HepG2 (cell line): ENCODE results near the gene GPAT3. TPM values are rescaled to one million over a fixed set of nuclear protein-coding genes. Genes with fewer than 3 reads are reported as not detected.

Source experiments
- ATAC-seq: fragments of 200-7000 bp; cut with Tn5 transposase; 3 replicates; pipeline ENCODE4 v1.9.1; 2020; ENCODE audit warnings: mild to moderate bottlenecking, moderate library complexity
- BruUV-seq: library from RNA; stranded (reverse); fragments of 400-500 nt; replicated peaks from 2 replicates; lab custom pipeline; 2021; lab: Mats Ljungman, UMichigan
- CTCF ChIA-PET: fragments of 300-600 bp; formaldehyde crosslinking; extraction: SDS; loops from one replicate; lab custom pipeline; 2021; ENCODE audit warnings: low total read pairs, inconsistent platforms, low intra/inter-chr PET ratio; lab: Yijun Ruan, JAX
- POLR2A ChIA-PET: fragments of 350-600 bp; sonication (Branson Sonifier 250); formaldehyde crosslinking; loops from one replicate; lab custom pipeline; 2020; ENCODE audit warnings: antibody characterized with exemption, inconsistent platforms; lab: Yijun Ruan, JAX
- DNase-seq: peaks from one replicate; pipeline ENCODE4 v3.0.0-alpha.2; 2015; ENCODE audit warnings: low spot score
- FAIRE-seq: peaks from 3 replicates; lab custom pipeline; 2011; peaks lifted over from hg19 to GRCh38; lab: Jason Lieb, UNC
- H2AFZ ChIP-seq: one replicate; pipeline ENCODE4 v1.6.1; 2011; ENCODE audit warnings: low read length, inconsistent platforms
- H3K27ac ChIP-seq: fragments of 300-600 bp; 3 replicates; pipeline ENCODE4 v1.8.0; 2011; ENCODE audit warnings: mixed run types, mild to moderate bottlenecking, mixed read lengths, low read length, inconsistent platforms; ENCODE audit not compliant: insufficient read depth; ENCODE audit errors: extremely low read length
- H3K27me3 ChIP-seq, 2 experiments: fragments of 200-600 bp in 1 of 2; 2 replicates in 1 of 2; 3 replicates in 1 of 2; pipeline versions ENCODE4 v1.6.0 to v1.8.0; 2011; ENCODE audit warnings: low read length in 2 of 2, mild to moderate bottlenecking in 2 of 2, moderate library complexity in 2 of 2, inconsistent platforms in 1 of 2; ENCODE audit not compliant: insufficient read depth in 2 of 2, control insufficient read depth in 1 of 2
- H3K36me3 ChIP-seq, 2 experiments: fragments of 200-600 bp in 1 of 2; replicated peaks in 1 of 2; 2 replicates in 1 of 2; 3 replicates in 1 of 2; pipeline versions ENCODE4 v1.5.1 to v1.8.0; 2011; ENCODE audit warnings: low read length in 2 of 2, inconsistent platforms in 1 of 2; ENCODE audit not compliant: insufficient read depth in 2 of 2, control insufficient read depth in 1 of 2
- H3K4me1 ChIP-seq: 2 replicates; pipeline ENCODE4 v1.5.1; 2012; ENCODE audit warnings: low read length, inconsistent platforms; ENCODE audit not compliant: insufficient read depth
- H3K4me2 ChIP-seq: 2 replicates; pipeline ENCODE4 v1.6.0; 2011; ENCODE audit warnings: low read depth, low read length, inconsistent platforms
- H3K4me3 ChIP-seq, 3 experiments: fragments of 200-600 bp in 1 of 3; sonication (generic), shearing (Covaris generic) in 1 of 3; replicated peaks in 1 of 3; 2 replicates each; pipeline ENCODE4 v1.5.1; 2011 to 2016; ENCODE audit warnings: low read length in 3 of 3, inconsistent platforms in 2 of 3, low read depth in 2 of 3, mild to moderate bottlenecking in 2 of 3, control low read depth in 1 of 3, mixed read lengths in 1 of 3; ENCODE audit not compliant: insufficient read depth in 1 of 3
- H3K79me2 ChIP-seq: one replicate; pipeline ENCODE4 v1.6.1; 2011; ENCODE audit warnings: low read length, inconsistent platforms; ENCODE audit not compliant: insufficient read depth
- H3K9ac ChIP-seq: 2 replicates; pipeline ENCODE4 v1.6.0; 2011; ENCODE audit warnings: mild to moderate bottlenecking, low read depth, low read length, inconsistent platforms; ENCODE audit not compliant: insufficient read depth
- H3K9me3 ChIP-seq: 2 replicates; pipeline ENCODE4 v1.5.1; 2012; ENCODE audit warnings: mild to moderate bottlenecking, low read length
- H4K20me1 ChIP-seq: 2 replicates; pipeline ENCODE4 v1.6.0; 2011; ENCODE audit warnings: inconsistent platforms, mild to moderate bottlenecking, low read length, moderate library complexity; ENCODE audit not compliant: insufficient read depth
- EED ChIP-seq: sonication (generic); formaldehyde crosslinking; IDR thresholded peaks from 2 replicates; pipeline ENCODE4 v1.5.0; 2020; ENCODE audit warnings: mild to moderate bottlenecking, missing genetic modification reagents
- HNRNPLL ChIP-seq: fragments of 200-400 bp; formaldehyde crosslinking; IDR thresholded peaks from 2 replicates; pipeline ENCODE4 v1.6.1; 2017; ENCODE audit warnings: mild to moderate bottlenecking, low read depth, low read length; ENCODE audit not compliant: poor library complexity, severe bottlenecking
- ISL2 ChIP-seq: sonication (generic); formaldehyde crosslinking; IDR thresholded peaks from 2 replicates; pipeline ENCODE4 v1.5.0; 2020; ENCODE audit warnings: missing genetic modification reagents
- NBN ChIP-seq: fragments of 450-650 bp; conservative IDR thresholded peaks from 2 replicates; pipeline ENCODE4 v1.6.1; 2017
- ONECUT2 ChIP-seq: sonication (generic); formaldehyde crosslinking; IDR thresholded peaks from 2 replicates; pipeline ENCODE4 v1.4.0; 2020; ENCODE audit warnings: missing genetic modification reagents
- SAFB2 ChIP-seq: sonication (generic); formaldehyde crosslinking; IDR thresholded peaks from 2 replicates; pipeline ENCODE4 v1.5.1; 2020; ENCODE audit warnings: missing genetic modification reagents, low read depth, mild to moderate bottlenecking, borderline replicate concordance
- TOPORS ChIP-seq: sonication (generic); formaldehyde crosslinking; IDR thresholded peaks from 2 replicates; pipeline ENCODE4 v1.8.0; 2023; ENCODE audit warnings: mild to moderate bottlenecking, missing genetic modification reagents
- ZKSCAN1 ChIP-seq: fragments of 150-350 bp; IDR thresholded peaks from 2 replicates; pipeline ENCODE4 v1.6.1; 2014; ENCODE audit warnings: low read length
- ZNF124 ChIP-seq: sonication (generic); formaldehyde crosslinking; IDR thresholded peaks from 2 replicates; pipeline ENCODE4 v1.4.0; 2020; ENCODE audit warnings: missing genetic modification reagents
- ZNF276 ChIP-seq: sonication (generic); formaldehyde crosslinking; IDR thresholded peaks from 2 replicates; pipeline ENCODE4 v1.4.0; 2020; ENCODE audit warnings: mild to moderate bottlenecking, low read depth, missing genetic modification reagents
- ZNF672 ChIP-seq: sonication (generic); formaldehyde crosslinking; IDR thresholded peaks from 2 replicates; pipeline ENCODE4 v1.8.1; 2022; ENCODE audit warnings: missing genetic modification reagents
- WGBS: methylation state at CpG from one replicate; pipeline ENCODE4 v1.1.6; 2017; ENCODE audit warnings: low lambda C conversion rate; 5-methylcytosine and 5-hydroxymethylcytosine counted together
- in situ Hi-C: cut with HindIII; loops from 2 replicates; pipeline ENCODE4 v1.10.0; 2017; ENCODE audit warnings: low pct_unique_long_range_greater_than_20kb; ENCODE audit not compliant: extremely low pct_ligation_motif_present
- intact Hi-C: fragments of 100-400 bp; cut with micrococcal nuclease; formaldehyde crosslinking; loops from one replicate; pipeline ENCODE4 v1.10.0; 2022; ENCODE audit not compliant: unreplicated experiment
- polyA plus RNA-seq, 8 experiments: library from polyadenylated mRNA; depleted of rRNA in 3 of 8; stranded (reverse) in 7 of 8; unstranded in 1 of 8; fragments of >200 nt; fragmentation: Illumina TruSeq in 4 of 8; extraction: Trizol in 4 of 8; gene quantifications; 2 replicates each; pipeline versions ENCODE4 v1.2.1 to v1.2.3, GENCODE V29; 2011 to 2016; ENCODE audit warnings: low read depth in 4 of 8, missing spikeins in 1 of 8, mixed read lengths in 1 of 8; ENCODE audit not compliant: insufficient read depth in 1 of 8
- total RNA-seq, 5 experiments: library from RNA; depleted of rRNA; stranded (reverse); fragments of >200 nt; fragmentation: Illumina TruSeq; extraction: Trizol; gene quantifications; 2 replicates each; pipeline ENCODE4 v1.2.3, GENCODE V29; 2016; ENCODE audit warnings: low read depth in 1 of 5
- TF ChIP-seq, protein P1 (sequence below): sonication (generic); formaldehyde crosslinking; IDR thresholded peaks from 2 replicates; pipeline ENCODE4 v1.5.1; 2020; ENCODE audit warnings: mild to moderate bottlenecking, missing genetic modification reagents, borderline replicate concordance
- TF ChIP-seq, protein P2 (sequence below): IDR thresholded peaks from 2 replicates; pipeline ENCODE4 v1.6.1; 2016; ENCODE audit warnings: mild to moderate bottlenecking, missing biosample characterization, missing genetic modification reagents
- TF ChIP-seq, protein P3 (sequence below): sonication (generic); formaldehyde crosslinking; IDR thresholded peaks from 2 replicates; pipeline ENCODE4 v1.4.0; 2020; ENCODE audit warnings: missing genetic modification reagents, low read depth, mild to moderate bottlenecking, borderline replicate concordance

GPAT3 gene
- total and polyA plus RNA-seq, 2 of the 13 experiments (the other 11 are each of a cell fraction or from before 2014, with no cell fraction given) = 2.4 to 2.6 TPM

DNA sequence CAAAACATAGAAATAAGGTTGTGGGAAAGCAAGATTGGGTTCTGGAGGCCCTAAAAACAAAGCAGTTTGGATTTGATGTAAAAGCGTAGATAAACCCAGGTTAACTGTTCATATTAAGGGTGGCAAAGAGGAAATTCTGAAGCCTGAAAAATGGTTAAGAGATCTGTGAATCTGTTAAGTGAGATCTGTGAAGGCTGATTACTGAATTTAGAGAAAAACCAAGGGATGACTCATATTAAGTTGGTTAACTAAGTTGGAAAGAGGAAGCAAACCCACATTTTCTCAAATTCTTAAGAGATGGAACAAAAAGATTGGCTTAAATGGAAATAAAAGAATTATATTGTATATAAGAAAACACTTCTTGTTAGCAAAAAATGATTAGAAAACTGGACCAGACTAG lies 22.8 kb downstream of the GPAT3 start:
- CTCF ChIA-PET = no interaction called here
- Histone ChIP-seq H4K20me1 (no peaks in the 10 kb centered on the region), H3K36me3 (no peaks in the 10 kb centered on the region), H3K27ac (no peak overlapping the region), H3K79me2 (no peaks in the 10 kb centered on the region), H3K27me3 (no peaks in the 10 kb centered on the region), H3K9ac (no peak overlapping the region), H3K4me3 (no peak overlapping the region), H2AFZ (no peak overlapping the region), H3K4me2 (no peak overlapping the region), H3K4me1 (no peaks in the 10 kb centered on the region), H3K9me3 (no peaks in the 10 kb centered on the region)
- no TSS peak for BruUV-seq
- POLR2A ChIA-PET = no interaction called here
- 58% methylated on average over 1 of the region's 1 CpG for WGBS
- DNase-seq (no peak), FAIRE-seq (no peak), ATAC-seq (no peak)
- intact Hi-C loops (no loop called here), in situ Hi-C loops (no loop called here)
- TF ChIP-seq ZNF276 (no peak), SAFB2 (no peak), ONECUT2 (no peak), HNRNPLL (no peak), EED (CRISPR knock-in tag) (no peak), TOPORS (CRISPR knock-in tag) (no peak), ZNF672 (no peak), NBN (no peak), ISL2 (no peak), ZNF124 (CRISPR knock-in tag) (no peak), ZKSCAN1 (no peak)
- TF ChIP-seq, protein P1, sequence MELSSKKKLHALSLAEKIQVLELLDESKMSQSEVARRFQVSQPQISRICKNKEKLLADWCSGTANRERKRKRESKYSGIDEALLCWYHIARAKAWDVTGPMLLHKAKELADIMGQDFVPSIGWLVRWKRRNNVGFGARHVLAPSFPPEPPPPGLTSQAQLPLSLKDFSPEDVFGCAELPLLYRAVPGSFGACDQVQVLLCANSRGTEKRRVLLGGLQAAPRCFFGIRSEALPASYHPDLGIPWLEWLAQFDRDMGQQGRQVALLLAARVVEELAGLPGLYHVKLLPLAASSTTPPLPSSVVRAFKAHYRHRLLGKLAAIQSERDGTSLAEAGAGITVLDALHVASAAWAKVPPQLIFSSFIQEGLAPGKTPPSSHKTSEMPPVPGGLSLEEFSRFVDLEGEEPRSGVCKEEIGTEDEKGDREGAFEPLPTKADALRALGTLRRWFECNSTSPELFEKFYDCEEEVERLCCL (CRISPR knock-in tag) = no peak
- TF ChIP-seq, protein P2, sequence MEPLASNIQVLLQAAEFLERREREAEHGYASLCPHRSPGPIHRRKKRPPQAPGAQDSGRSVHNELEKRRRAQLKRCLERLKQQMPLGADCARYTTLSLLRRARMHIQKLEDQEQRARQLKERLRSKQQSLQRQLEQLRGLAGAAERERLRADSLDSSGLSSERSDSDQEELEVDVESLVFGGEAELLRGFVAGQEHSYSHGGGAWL (CRISPR knock-in tag) = no peak
- TF ChIP-seq, protein P3, sequence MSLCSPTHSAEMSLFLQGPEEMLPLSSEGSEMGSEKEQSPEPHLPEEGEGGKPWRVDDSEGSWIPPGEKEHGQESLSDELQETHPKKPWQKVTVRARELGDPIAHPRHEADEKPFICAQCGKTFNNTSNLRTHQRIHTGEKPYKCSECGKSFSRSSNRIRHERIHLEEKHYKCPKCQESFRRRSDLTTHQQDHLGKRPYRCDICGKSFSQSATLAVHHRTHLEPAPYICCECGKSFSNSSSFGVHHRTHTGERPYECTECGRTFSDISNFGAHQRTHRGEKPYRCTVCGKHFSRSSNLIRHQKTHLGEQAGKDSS (CRISPR knock-in tag) = no peak
